ENCODE data around the gene KCNAB1.

Gene KCNAB1

DNA sequence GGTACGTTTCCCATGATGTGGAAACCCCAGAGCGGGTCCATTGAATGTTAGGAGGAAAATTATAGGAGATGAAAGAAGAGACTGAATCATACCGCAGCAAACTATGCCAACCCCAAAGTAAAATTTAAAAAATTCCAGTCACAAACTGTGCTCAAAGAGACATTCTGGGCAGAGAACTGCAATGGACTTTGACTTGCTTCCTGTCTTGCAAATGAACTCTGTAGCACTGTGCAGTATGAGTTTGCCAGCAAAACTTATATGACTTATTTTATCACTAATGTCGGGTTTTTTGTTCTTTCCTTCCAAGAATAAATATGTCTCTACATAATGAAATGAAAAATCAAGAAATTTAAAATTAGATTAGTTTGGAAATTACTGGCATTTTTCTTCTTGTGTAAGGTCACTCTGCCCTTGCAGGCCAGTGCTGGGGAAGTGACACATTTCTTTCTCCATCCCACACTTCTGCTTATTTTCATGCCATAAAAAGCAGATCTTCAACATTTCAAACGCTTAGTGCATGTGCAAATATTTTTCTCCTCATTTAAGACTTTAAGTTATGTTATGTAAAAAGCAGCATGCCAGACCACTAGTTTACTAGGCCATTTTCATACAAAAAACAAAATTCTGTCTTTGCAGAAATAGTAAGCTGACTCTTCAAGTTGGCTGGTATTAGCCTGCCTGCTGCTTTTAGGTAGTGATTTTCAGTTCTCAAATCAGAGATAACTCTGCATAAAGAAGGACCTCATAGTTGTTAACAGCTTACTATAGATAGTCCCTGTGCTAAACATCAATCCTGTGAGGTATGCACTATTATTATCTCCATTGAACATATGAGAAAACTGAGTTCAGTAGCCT, 466.8 kb downstream of the KCNAB1 start:
- DNase-seq = no peak

DNA sequence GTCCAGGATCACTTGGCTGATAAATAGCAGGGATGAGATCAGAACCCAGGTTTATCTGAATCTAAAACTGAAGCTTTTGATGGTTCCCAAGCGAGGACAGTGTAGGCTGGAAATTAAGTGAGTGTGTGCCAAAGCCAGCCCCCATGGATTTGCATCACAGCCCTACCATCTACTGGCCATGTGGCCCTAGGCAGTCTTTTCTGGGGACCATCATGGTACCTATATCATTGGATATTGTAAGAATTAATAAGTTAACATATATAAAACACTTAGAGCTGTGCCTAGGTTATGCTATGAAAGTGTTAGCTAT, 467.3 kb downstream of the KCNAB1 start:
- no peak for DNase-seq

Data from left hindlimb (tissue), 1 donor.